ENCODE data around the gene FNDC1.

DNA sequence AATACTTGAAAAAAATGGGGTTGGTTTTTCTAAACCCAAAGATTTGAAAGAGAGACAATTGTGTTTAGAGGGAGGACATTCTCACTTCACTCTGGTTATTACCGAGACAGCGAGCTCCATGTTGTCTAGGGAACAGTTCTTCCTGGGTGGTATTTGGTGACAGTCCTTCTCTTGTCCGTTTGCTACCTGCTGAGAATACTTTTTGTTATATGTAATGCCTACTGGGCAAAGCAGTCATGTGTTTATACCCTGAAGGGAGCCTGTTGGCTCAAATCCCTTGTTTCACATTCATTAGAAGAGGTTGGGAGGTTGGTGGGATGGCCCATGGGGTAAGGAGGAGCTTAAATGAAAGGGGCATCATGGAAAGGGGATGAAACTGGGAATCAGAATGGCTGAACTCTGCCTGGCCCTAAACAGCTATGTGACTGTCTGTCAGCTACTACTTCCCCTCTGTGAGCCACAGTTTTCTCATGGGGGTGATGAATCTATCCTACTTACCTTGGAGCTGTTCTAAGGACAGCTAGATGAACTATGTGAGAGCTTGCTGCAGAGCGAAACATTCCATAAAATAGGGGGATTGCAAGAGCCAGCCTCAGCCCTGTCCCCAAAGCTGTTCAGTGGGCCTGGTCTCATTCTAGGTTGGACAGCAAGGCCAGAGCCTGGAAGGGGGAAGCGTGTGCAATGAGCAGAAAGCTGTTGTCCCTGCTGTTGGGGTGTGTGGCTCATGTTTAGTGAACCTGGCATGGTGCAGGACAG is 43.5 kb downstream of the FNDC1 start:
- TF ChIP-seq, protein P1, sequence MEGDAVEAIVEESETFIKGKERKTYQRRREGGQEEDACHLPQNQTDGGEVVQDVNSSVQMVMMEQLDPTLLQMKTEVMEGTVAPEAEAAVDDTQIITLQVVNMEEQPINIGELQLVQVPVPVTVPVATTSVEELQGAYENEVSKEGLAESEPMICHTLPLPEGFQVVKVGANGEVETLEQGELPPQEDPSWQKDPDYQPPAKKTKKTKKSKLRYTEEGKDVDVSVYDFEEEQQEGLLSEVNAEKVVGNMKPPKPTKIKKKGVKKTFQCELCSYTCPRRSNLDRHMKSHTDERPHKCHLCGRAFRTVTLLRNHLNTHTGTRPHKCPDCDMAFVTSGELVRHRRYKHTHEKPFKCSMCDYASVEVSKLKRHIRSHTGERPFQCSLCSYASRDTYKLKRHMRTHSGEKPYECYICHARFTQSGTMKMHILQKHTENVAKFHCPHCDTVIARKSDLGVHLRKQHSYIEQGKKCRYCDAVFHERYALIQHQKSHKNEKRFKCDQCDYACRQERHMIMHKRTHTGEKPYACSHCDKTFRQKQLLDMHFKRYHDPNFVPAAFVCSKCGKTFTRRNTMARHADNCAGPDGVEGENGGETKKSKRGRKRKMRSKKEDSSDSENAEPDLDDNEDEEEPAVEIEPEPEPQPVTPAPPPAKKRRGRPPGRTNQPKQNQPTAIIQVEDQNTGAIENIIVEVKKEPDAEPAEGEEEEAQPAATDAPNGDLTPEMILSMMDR (IDR thresholded peaks at IDR 0.05) = no peak
- TF ChIP-seq POLR2A (IDR thresholded peaks at IDR 0.05) = no peak
